GM19193 (cell line): Measurements from ENCODE around the gene PKM.

Experiments used
- POLR2A ChIP-seq: IDR thresholded peaks from 4 replicates; pipeline ENCODE4 v1.6.1; 2011; ENCODE audit not compliant: insufficient read depth, insufficient read length; ENCODE audit errors: extremely low read depth

The PKM gene

GRCh38 chr15:72216079-72216478, 14.9 kb downstream of the PKM start:
- no peak for TF ChIP-seq POLR2A

- TF ChIP-seq POLR2A, result no peak
Observed at GRCh38 chr15:72207558-72208085, 23.4 kb downstream of the PKM start.

GRCh38 chr15:72206677-72207000, 24.4 kb downstream of the PKM start:
- no peak for TF ChIP-seq POLR2A

GRCh38 chr15:72205896-72206676, 24.9 kb downstream of the PKM start:
- TF ChIP-seq POLR2A, result peak; percentile 34

GRCh38 chr15:72205273-72205672, 25.7 kb downstream of the PKM start:
- no peak for TF ChIP-seq POLR2A

- no peak for TF ChIP-seq POLR2A
Observed at GRCh38 chr15:72203507-72203837, 27.5 kb downstream of the PKM start.

GRCh38 chr15:72202801-72203506, 28.0 kb downstream of the PKM start:
- TF ChIP-seq POLR2A, result no peak

GRCh38 chr15:72202302-72202701, 28.7 kb downstream of the PKM start:
- no peak for TF ChIP-seq POLR2A

- TF ChIP-seq POLR2A, result no peak
Observed at GRCh38 chr15:72201391-72201921, 29.5 kb downstream of the PKM start.

GRCh38 chr15:72200395-72201237, 30.4 kb downstream of the PKM start:
- TF ChIP-seq POLR2A, result no peak

GRCh38 chr15:72199721-72200212, 31.2 kb downstream of the PKM start:
- TF ChIP-seq POLR2A, result peak; percentile 28

GRCh38 chr15:72199205-72199515, 31.8 kb downstream of the PKM start:
- TF ChIP-seq POLR2A, result no peak

- peak; percentile 38 for TF ChIP-seq POLR2A
Observed at GRCh38 chr15:72198356-72199204, 32.4 kb downstream of the PKM start.
